Colonic mucosa (tissue), 4 donors: Measurements from ENCODE around the gene ENOX2. TPM values are rescaled to one million over a fixed set of nuclear protein-coding genes. Genes with fewer than 3 reads are reported as not detected.

Experiments
- DNase-seq: peaks from one replicate; pipeline ENCODE4 v3.0.0-alpha.2; 2020
- H3K27ac ChIP-seq: fragments of 200-600 bp; one replicate; pipeline ENCODE4 v1.8.0; 2021
- H3K27me3 ChIP-seq: fragments of 200-600 bp; one replicate; pipeline ENCODE4 v1.8.0; 2021
- H3K36me3 ChIP-seq: fragments of 200-600 bp; one replicate; pipeline ENCODE4 v1.8.0; 2021
- H3K4me1 ChIP-seq: fragments of 200-600 bp; one replicate; pipeline ENCODE4 v1.8.0; 2021; ENCODE audit warnings: mild to moderate bottlenecking
- H3K4me3 ChIP-seq: fragments of 200-600 bp; one replicate; pipeline ENCODE4 v1.8.0; 2021
- H3K9ac ChIP-seq, 2 donors: one replicate each; pipeline ENCODE4 v1.7.0; 2013; ENCODE audit warnings: control low read depth in 2 of 2, low read depth in 2 of 2, low read length in 2 of 2
- H3K9me3 ChIP-seq: fragments of 200-600 bp; one replicate; pipeline ENCODE4 v1.8.0; 2021
- CTCF ChIP-seq: fragments of 200-600 bp; IDR thresholded peaks from one replicate; pipeline ENCODE4 v1.8.0; 2022; ENCODE audit warnings: antibody characterized with exemption, mild to moderate bottlenecking
- intact Hi-C: fragments of 100-400 bp; cut with DNase I; formaldehyde crosslinking; loops from one replicate; pipeline ENCODE4 v1.14.1; 2022
- total RNA-seq, 2 donors: library from RNA; stranded (reverse); fragmentation: NEBNext Ultra II Directional in 1 of 2; extraction: Animal tissue kit (Norgen Biotek cat#: 25700) in 1 of 2; gene quantifications; one replicate each; pipeline ENCODE4 v1.2.1, GENCODE V29; 2021
- donor health status: healthy.
- donor health status: DM: no; HTN: no; CAD: no.
- donor health status: DM: no; HTN: no; CAD: no.

The ENOX2 gene
- total RNA-seq, 2 donors from 2014 or later, result 8.0 to 13.7 TPM

DNA sequence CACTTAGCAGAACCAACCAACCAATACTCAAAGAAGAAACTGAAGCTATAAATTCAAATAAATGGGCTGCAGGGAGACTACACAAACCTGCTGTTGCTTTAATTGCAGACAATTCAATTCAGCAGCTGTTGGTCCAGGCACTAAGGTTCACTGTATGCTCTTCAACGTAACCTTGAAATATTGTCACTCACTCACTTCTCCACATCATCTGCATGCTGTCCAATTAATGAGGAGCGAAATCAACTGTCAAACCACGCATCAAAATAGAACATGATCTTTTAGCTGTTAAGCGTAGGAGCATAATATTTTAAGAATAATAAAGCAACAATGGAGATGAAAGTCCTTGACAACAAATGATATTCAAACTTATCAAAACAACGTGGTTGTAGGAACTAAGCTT, 17.0 kb downstream of the ENOX2 start:
- no peak for TF ChIP-seq CTCF
- H3K27me3 ChIP-seq, result no peaks in the 10 kb centered on the region
- H3K36me3 ChIP-seq, result no peaks in the 10 kb centered on the region
- H3K4me3 ChIP-seq, result no peak overlapping the region
- H3K9ac ChIP-seq, result no peak overlapping the region
- DNase-seq, result no peak
- H3K9me3 ChIP-seq, result no peaks in the 10 kb centered on the region
- intact Hi-C loops, result no loop called here
- H3K27ac ChIP-seq, result no peak overlapping the region
- no peaks in the 10 kb centered on the region for H3K4me1 ChIP-seq

DNA sequence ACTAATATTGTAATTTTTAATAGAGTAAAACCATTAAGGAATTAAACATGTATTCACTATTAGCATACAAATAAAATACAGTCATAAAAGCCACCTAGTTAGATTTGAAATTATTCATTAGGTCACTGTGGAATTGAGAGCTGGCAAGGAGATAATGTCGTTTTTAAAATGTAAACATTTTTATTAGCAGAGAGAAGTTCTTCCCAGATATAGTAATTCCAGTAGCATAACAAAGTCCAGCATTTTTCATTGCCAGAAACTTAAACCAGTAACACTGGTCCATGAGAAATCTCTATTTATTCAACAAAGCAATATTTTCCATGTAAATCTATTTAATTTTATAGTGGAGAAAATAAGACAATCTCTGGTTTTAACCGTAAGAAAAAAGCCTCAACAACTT, 17.5 kb downstream of the ENOX2 start:
- Histone ChIP-seq H3K4me1 (no peaks in the 10 kb centered on the region), H3K27me3 (no peaks in the 10 kb centered on the region)
- intact Hi-C loops, result no loop called here

GRCh38 chrX:130884627-130885026, 18.4 kb downstream of the ENOX2 start:
- no peak overlapping the region for H3K4me3 ChIP-seq
- H3K4me1 ChIP-seq, result no peaks in the 10 kb centered on the region
- H3K9me3 ChIP-seq, result no peaks in the 10 kb centered on the region
- H3K36me3 ChIP-seq, result no peaks in the 10 kb centered on the region
- H3K9ac ChIP-seq, result no peak overlapping the region
- H3K27me3 ChIP-seq, result no peaks in the 10 kb centered on the region
- H3K27ac ChIP-seq, result no peak overlapping the region
- intact Hi-C loops, result no loop called here
- DNase-seq, result no peak
- no peak for TF ChIP-seq CTCF

More for the DNA sequence above, 17.5 kb downstream of the ENOX2 start:
- H3K4me3 ChIP-seq, result no peak overlapping the region
- DNase-seq, result no peak
- no peak for TF ChIP-seq CTCF
- no peak overlapping the region for H3K27ac ChIP-seq
- no peaks in the 10 kb centered on the region for H3K36me3 ChIP-seq
- no peaks in the 10 kb centered on the region for H3K9me3 ChIP-seq
- H3K9ac ChIP-seq, result no peak overlapping the region

GRCh38 chrX:130879869-130880268, 23.1 kb downstream of the ENOX2 start:
- intact Hi-C loops, result no loop called here
- H3K27ac ChIP-seq, result no peak overlapping the region

GRCh38 chrX:130878350-130879341, 24.4 kb downstream of the ENOX2 start:
- H3K9ac ChIP-seq, result no peak overlapping the region
- intact Hi-C loops, result no loop called here

More at GRCh38 chrX:130879869-130880268, 23.1 kb downstream of the ENOX2 start:
- Histone ChIP-seq H3K9me3 (no peaks in the 10 kb centered on the region), H3K4me1 (no peaks in the 10 kb centered on the region), H3K9ac (no peak overlapping the region), H3K27me3 (no peaks in the 10 kb centered on the region), H3K4me3 (no peak overlapping the region), H3K36me3 (no peaks in the 10 kb centered on the region)
- TF ChIP-seq CTCF, result no peak
- DNase-seq, result no peak

More at GRCh38 chrX:130878350-130879341, 24.4 kb downstream of the ENOX2 start:
- TF ChIP-seq CTCF, result no peak
- Histone ChIP-seq H3K4me3 (no peak overlapping the region), H3K4me1 (no peaks in the 10 kb centered on the region), H3K36me3 (no peaks in the 10 kb centered on the region), H3K9me3 (no peaks in the 10 kb centered on the region), H3K27me3 (no peaks in the 10 kb centered on the region), H3K27ac (no peak overlapping the region)
- DNase-seq, result peak; percentile 23
